Activated T-cell treated with anti-CD3 and anti-CD28 coated beads, Interleukin-2, amount 50 U/mL, for 72 hours (primary cell): ENCODE results near the gene PPP3R1. TPM values are rescaled to one million over a fixed set of nuclear protein-coding genes. Genes with fewer than 3 reads are reported as not detected.

Experiments
- total RNA-seq, 2 donors: library from RNA; stranded (reverse); gene quantifications; one replicate each; pipeline ENCODE4 v1.2.3, GENCODE V29; 2022

The PPP3R1 gene
- total RNA-seq, 2 donors from 2014 or later, result 81.1 to 83.8 TPM

Other genes starting within 250 kb of the PPP3R1 start
- gene C1D, start 189.5 kb downstream of the PPP3R1 start, total RNA-seq, result 10 to 100 TPM; 22.5 to 26.9 TPM
- 10 to 100 TPM; 12.5 to 18.9 TPM for gene PNO1, start 94.6 kb downstream of the PPP3R1 start, total RNA-seq
- gene CNRIP1, start 67.4 kb upstream of the PPP3R1 start, total RNA-seq, result not detected
- gene PLEK, start 112.8 kb upstream of the PPP3R1 start, total RNA-seq, result 1 to 10 TPM; 2.4 to 5.6 TPM
- 1 to 10 TPM; 3.2 to 3.7 TPM for gene FBXO48, start 214.8 kb upstream of the PPP3R1 start, total RNA-seq
- 1 to 10 TPM; 5.5 to 5.7 TPM for gene APLF, start 215.1 kb upstream of the PPP3R1 start, total RNA-seq